GM23338 (cell line): Measurements from ENCODE around the gene RLF. TPM values are rescaled to one million over a fixed set of nuclear protein-coding genes. Genes with fewer than 3 reads are reported as not detected.

Experiments
- ATAC-seq: fragments of 200-7000 bp; cut with Tn5 transposase; 3 replicates; pipeline ENCODE4 v1.9.1; 2020
- DNase-seq: peaks from one replicate; pipeline ENCODE4 v3.0.0-alpha.2; 2015; ENCODE audit warnings: low spot score
- H2AFZ ChIP-seq: fragments of 200-600 bp; sonication (generic); 2 replicates; pipeline ENCODE4 v1.8.0; 2016; ENCODE audit warnings: antibody characterized with exemption, mild to moderate bottlenecking, moderate library complexity
- H3F3A ChIP-seq: fragments of 200-600 bp; sonication (generic); replicated peaks from 2 replicates; pipeline ENCODE4 v1.8.0; 2017; ENCODE audit warnings: antibody characterized with exemption, mixed run types, low read depth
- H3K27ac ChIP-seq: fragments of 200-600 bp; sonication (generic); 2 replicates; pipeline ENCODE4 v1.6.1; 2016; ENCODE audit warnings: low read depth
- H3K27me3 ChIP-seq: fragments of 200-600 bp; sonication (generic); 2 replicates; pipeline ENCODE4 v1.8.0; 2016; ENCODE audit warnings: mild to moderate bottlenecking, mixed run types, moderate library complexity; ENCODE audit not compliant: insufficient read depth
- H3K36me3 ChIP-seq: fragments of 200-600 bp; sonication (generic); 2 replicates; pipeline ENCODE4 v1.8.0; 2016; ENCODE audit warnings: mild to moderate bottlenecking; ENCODE audit not compliant: insufficient read depth
- H3K4me1 ChIP-seq: fragments of 200-600 bp; sonication (generic); 2 replicates; pipeline ENCODE4 v1.8.0; 2016; ENCODE audit warnings: mild to moderate bottlenecking, moderate library complexity; ENCODE audit not compliant: insufficient read depth
- H3K4me2 ChIP-seq: fragments of 200-600 bp; sonication (generic); 2 replicates; pipeline ENCODE4 v1.7.1; 2017; ENCODE audit warnings: mixed run types
- H3K4me3 ChIP-seq: fragments of 200-600 bp; sonication (generic); 2 replicates; pipeline ENCODE4 v1.6.1; 2016; ENCODE audit warnings: mixed run types
- H3K79me2 ChIP-seq: fragments of 200-600 bp; sonication (generic); replicated peaks from 2 replicates; pipeline ENCODE4 v1.8.0; 2017; ENCODE audit warnings: mild to moderate bottlenecking; ENCODE audit not compliant: insufficient read depth
- H3K9me2 ChIP-seq: fragments of 200-600 bp; sonication (generic); 2 replicates; pipeline ENCODE4 v1.8.0; 2017; ENCODE audit not compliant: insufficient read depth
- H4K20me1 ChIP-seq: fragments of 200-600 bp; sonication (generic); replicated peaks from 2 replicates; pipeline ENCODE4 v1.8.0; 2017; ENCODE audit warnings: mild to moderate bottlenecking; ENCODE audit not compliant: insufficient read depth
- H3K27ac Mint-ChIP-seq: 2 replicates; pipeline ENCODE4 v1.8.0; 2020; ENCODE audit warnings: inconsistent platforms, mild to moderate bottlenecking, moderate library complexity, mixed read lengths
- H3K27me3 Mint-ChIP-seq: 3 replicates; pipeline ENCODE4 v1.8.0; 2022; ENCODE audit warnings: low read depth, mild to moderate bottlenecking, moderate library complexity, mixed read lengths, inconsistent platforms; ENCODE audit not compliant: insufficient read depth, poor library complexity
- H3K36me3 Mint-ChIP-seq: 3 replicates; pipeline ENCODE4 v1.8.0; 2021; ENCODE audit warnings: low read depth, mild to moderate bottlenecking, inconsistent platforms, moderate library complexity, mixed read lengths
- H3K4me1 Mint-ChIP-seq: 3 replicates; pipeline ENCODE4 v1.8.0; 2020; ENCODE audit warnings: mild to moderate bottlenecking, inconsistent platforms, mixed read lengths
- H3K4me3 Mint-ChIP-seq: 3 replicates; pipeline ENCODE4 v1.8.0; 2021; ENCODE audit warnings: moderate library complexity, mild to moderate bottlenecking, inconsistent platforms, mixed read lengths
- H3K9me3 Mint-ChIP-seq: 3 replicates; pipeline ENCODE4 v1.8.0; 2020; ENCODE audit warnings: moderate library complexity, mild to moderate bottlenecking, inconsistent platforms, mixed read lengths
- CREB1 ChIP-seq: fragments of 250-450 bp; sonication (Bioruptor Pico); IDR thresholded peaks from 2 replicates; pipeline ENCODE4 v1.5.0; 2020; ENCODE audit warnings: low read depth, mild to moderate bottlenecking, moderate library complexity
- CTCF ChIP-seq, 2 experiments: fragments of 200-600 bp in 1 of 2; sonication (generic) in 1 of 2; conservative IDR thresholded peaks; 2 replicates each; pipeline versions ENCODE4 v1.5.1 to v1.6.1; 2016 to 2017; ENCODE audit warnings: antibody characterized with exemption in 2 of 2, low read depth in 2 of 2, mild to moderate bottlenecking in 2 of 2, moderate library complexity in 1 of 2
- ETS1 ChIP-seq: IDR thresholded peaks from 2 replicates; pipeline ENCODE4 v1.6.1; 2016; ENCODE audit warnings: antibody characterized with exemption
- EZH2 ChIP-seq: fragments of 200-600 bp; sonication (generic); IDR thresholded peaks from one replicate; pipeline ENCODE4 v1.8.0; 2017; ENCODE audit warnings: antibody characterized with exemption, mild to moderate bottlenecking, low read depth; ENCODE audit not compliant: unreplicated experiment
- EZH2phosphoT487 ChIP-seq: fragments of 200-600 bp; sonication (generic); IDR thresholded peaks from one replicate; pipeline ENCODE4 v1.8.1; 2018; ENCODE audit warnings: antibody characterized with exemption; ENCODE audit not compliant: unreplicated experiment
- JUNB ChIP-seq: IDR thresholded peaks from one replicate; pipeline ENCODE4 v1.6.1; 2016; ENCODE audit warnings: antibody characterized with exemption; ENCODE audit not compliant: unreplicated experiment
- NANOG ChIP-seq: IDR thresholded peaks from 2 replicates; pipeline ENCODE4 v1.6.1; 2016; ENCODE audit warnings: antibody characterized with exemption, borderline replicate concordance
- POLR2AphosphoS5 ChIP-seq: IDR thresholded peaks from 2 replicates; pipeline ENCODE4 v1.6.1; 2016; ENCODE audit warnings: antibody characterized with exemption, low read depth
- REST ChIP-seq: IDR thresholded peaks from one replicate; pipeline ENCODE4 v1.6.1; 2018; ENCODE audit warnings: antibody characterized with exemption; ENCODE audit not compliant: unreplicated experiment
- STAT1 ChIP-seq: IDR thresholded peaks from one replicate; pipeline ENCODE4 v1.6.1; 2016; ENCODE audit warnings: antibody characterized with exemption; ENCODE audit not compliant: unreplicated experiment
- ZNF114 ChIP-seq: fragments of 250-450 bp; sonication (Bioruptor Pico); IDR thresholded peaks from 2 replicates; pipeline ENCODE4 v1.5.0; 2020; ENCODE audit warnings: mild to moderate bottlenecking, moderate library complexity
- ZNF331 ChIP-seq: fragments of 250-450 bp; sonication (Bioruptor Pico); IDR thresholded peaks from 2 replicates; pipeline ENCODE4 v1.5.0; 2020; ENCODE audit warnings: low read depth, mild to moderate bottlenecking, moderate library complexity
- ZNF462 ChIP-seq: fragments of 250-450 bp; sonication (Bioruptor Pico); IDR thresholded peaks from 2 replicates; pipeline ENCODE4 v1.5.0; 2020; ENCODE audit warnings: mild to moderate bottlenecking, moderate library complexity
- polyA plus RNA-seq: library from polyadenylated mRNA; unstranded; fragments of >200 nt; fragmentation: Nextera tagmentation; extraction: Ambion mirVana; gene quantifications from 2 replicates; pipeline ENCODE4 v1.2.1, GENCODE V29; 2016
- total RNA-seq: library from RNA; depleted of rRNA; stranded (reverse); fragments of >200 nt; shearing (Covaris generic); gene quantifications from 2 replicates; pipeline ENCODE4 v1.2.3, GENCODE V29; 2014

The RLF gene
- total and polyA plus RNA-seq, 2 experiments from 2014 or later = 6.6 to 21.1 TPM

- H3K4me2 ChIP-seq = no peak overlapping the region
These were observed 87.2 kb downstream of the RLF start for GRCh38 chr1:40248412-40248811.

More at GRCh38 chr1:40248412-40248811, 87.2 kb downstream of the RLF start:
- peaks cover 3% of the 10 kb centered on the region for H3K27me3 Mint-ChIP-seq
- Histone ChIP-seq H3K79me2 (no peaks in the 10 kb centered on the region), H2AFZ (no peak overlapping the region), H3K36me3 (no peaks in the 10 kb centered on the region), H3K4me1 (no peaks in the 10 kb centered on the region), H4K20me1 (no peaks in the 10 kb centered on the region), H3K9me2 (no peaks in the 10 kb centered on the region), H3F3A (no peaks in the 10 kb centered on the region), H3K4me3 (no peak overlapping the region), H3K27ac (no peak overlapping the region), H3K27me3 (no peaks in the 10 kb centered on the region)
- no peaks in the 10 kb centered on the region for H3K4me1 Mint-ChIP-seq
- TF ChIP-seq CTCF (conservative IDR thresholded peaks at IDR 0.05; ENCODE audit: low read depth in 2 of 2) (no peak), EZH2phosphoT487 (no peak), CREB1 (no peak), POLR2AphosphoS5 (no peak), NANOG (no peak), ZNF462 (no peak), REST (no peak), ZNF114 (CRISPR knock-in tag) (no peak), JUNB (no peak), EZH2 (no peak), ZNF331 (CRISPR knock-in tag) (no peak), ETS1 (no peak), STAT1 (no peak)
- no peak overlapping the region for H3K27ac Mint-ChIP-seq
- ATAC-seq (no peak), DNase-seq (no peak)
- H3K36me3 Mint-ChIP-seq = no peaks in the 10 kb centered on the region
- no peaks in the 10 kb centered on the region for H3K9me3 Mint-ChIP-seq
- no peak overlapping the region for H3K4me3 Mint-ChIP-seq
